HL-60 (cell line): Measurements from ENCODE around the gene SH3PXD2A.

Experiments
- DNase-seq, 2 experiments: peaks; one replicate each; pipeline ENCODE4 v3.0.0-alpha.2; 2010 to 2020; ENCODE audit warnings: low read depth in 1 of 2, low spot score in 1 of 2
- H3K27ac ChIP-seq: fragments of 250-450 bp; sonication (Bioruptor Pico); replicated peaks from 2 replicates; pipeline ENCODE4 v1.5.1; 2020; ENCODE audit warnings: mild to moderate bottlenecking, moderate library complexity
- H3K27me3 ChIP-seq: fragments of 250-450 bp; sonication (Bioruptor Pico); 2 replicates; pipeline ENCODE4 v1.5.1; 2021; ENCODE audit warnings: mild to moderate bottlenecking, moderate library complexity; ENCODE audit not compliant: insufficient read depth, poor library complexity, severe bottlenecking
- H3K4me3 ChIP-seq: replicated peaks from 2 replicates; pipeline ENCODE4 v1.5.1; 2011; ENCODE audit warnings: mild to moderate bottlenecking, control low read depth, low read length; ENCODE audit not compliant: insufficient read depth
- CTCF ChIP-seq: IDR thresholded peaks from one replicate; pipeline ENCODE4 v1.5.1; 2011; ENCODE audit warnings: low read length, control low read depth, inconsistent platforms; ENCODE audit not compliant: insufficient read depth
- GABPA ChIP-seq: IDR thresholded peaks from 2 replicates; pipeline ENCODE4 v1.6.1; 2012; ENCODE audit warnings: low read depth
- POLR2AphosphoS5 ChIP-seq: IDR thresholded peaks from 2 replicates; pipeline ENCODE4 v1.6.1; 2012; ENCODE audit warnings: low read depth
- REST ChIP-seq: IDR thresholded peaks from 2 replicates; pipeline ENCODE4 v1.6.1; 2012; ENCODE audit warnings: low read depth; ENCODE audit not compliant: insufficient replicate concordance
- SPI1 ChIP-seq: IDR thresholded peaks from 2 replicates; pipeline ENCODE4 v1.6.1; 2012; ENCODE audit warnings: low read depth, mild to moderate bottlenecking, borderline replicate concordance

The SH3PXD2A gene

GRCh38 chr10:103700436-103700715 lies 155.0 kb downstream of the SH3PXD2A start:
- Histone ChIP-seq H3K27me3 (no peaks in the 10 kb centered on the region), H3K27ac (no peak overlapping the region), H3K4me3 (no peak overlapping the region)

GRCh38 chr10:103699611-103700435 lies 155.6 kb downstream of the SH3PXD2A start:
- H3K4me3 ChIP-seq: no peak overlapping the region
- H3K27me3 ChIP-seq: no peaks in the 10 kb centered on the region
- no peak overlapping the region for H3K27ac ChIP-seq
- no peak for DNase-seq
- no peak for TF ChIP-seq REST
- TF ChIP-seq SPI1: no peak
- TF ChIP-seq CTCF: no peak
- no peak for TF ChIP-seq GABPA
- no peak for TF ChIP-seq POLR2AphosphoS5

More at GRCh38 chr10:103700436-103700715, 155.0 kb downstream of the SH3PXD2A start:
- no peak for DNase-seq
- TF ChIP-seq SPI1 (no peak), CTCF (no peak)

- H3K27me3 ChIP-seq: peaks cover 7% of the 10 kb centered on the region
- no peak overlapping the region for H3K4me3 ChIP-seq
- TF ChIP-seq REST: no peak
- TF ChIP-seq GABPA: no peak
- no peak for TF ChIP-seq SPI1
- TF ChIP-seq CTCF: no peak
- no peak for TF ChIP-seq POLR2AphosphoS5
- DNase-seq: no peak
- H3K27ac ChIP-seq: no peak overlapping the region
Observed at GRCh38 chr10:103698266-103698665, 157.1 kb downstream of the SH3PXD2A start.

GRCh38 chr10:103697787-103698186 lies 157.6 kb downstream of the SH3PXD2A start:
- DNase-seq: no peak
- Histone ChIP-seq H3K27me3 (peaks cover 8% of the 10 kb centered on the region), H3K27ac (no peak overlapping the region), H3K4me3 (no peak overlapping the region)
- TF ChIP-seq SPI1 (no peak), GABPA (no peak), CTCF (no peak), REST (no peak), POLR2AphosphoS5 (no peak)
